HG03442 (cell line): ENCODE results near the gene ISM1.
A peak's percentile ranks its signal among the peaks of the same experiment; 100 is the strongest.

Experiments
- ATAC-seq: cut with Tn5 transposase; IDR thresholded peaks from one replicate; pipeline ENCODE4 v1.9.1; 2021; ENCODE audit warnings: mild to moderate bottlenecking, moderate library complexity; ENCODE audit not compliant: unreplicated experiment

ISM1 gene

DNA sequence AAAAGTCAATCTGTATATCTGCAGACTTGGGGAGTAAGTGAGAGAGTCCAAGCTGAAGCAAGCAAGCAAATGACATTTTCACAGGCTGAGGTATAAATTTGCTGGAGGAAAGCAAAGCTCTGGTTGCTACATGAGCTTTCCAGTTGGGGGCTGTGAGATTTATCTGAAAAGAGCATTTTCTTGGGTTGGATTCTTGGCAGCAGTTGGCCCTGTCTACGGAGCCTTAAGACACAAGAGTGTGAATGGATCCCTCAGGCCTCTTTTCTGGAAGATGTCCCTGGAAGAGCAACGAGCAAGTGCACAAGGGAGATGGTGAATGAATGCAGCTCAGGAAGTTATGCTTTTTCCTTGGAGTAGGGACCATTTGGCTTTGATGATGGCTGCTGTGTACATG, 30.8 kb downstream of the ISM1 start:
- ATAC-seq: no peak

DNA sequence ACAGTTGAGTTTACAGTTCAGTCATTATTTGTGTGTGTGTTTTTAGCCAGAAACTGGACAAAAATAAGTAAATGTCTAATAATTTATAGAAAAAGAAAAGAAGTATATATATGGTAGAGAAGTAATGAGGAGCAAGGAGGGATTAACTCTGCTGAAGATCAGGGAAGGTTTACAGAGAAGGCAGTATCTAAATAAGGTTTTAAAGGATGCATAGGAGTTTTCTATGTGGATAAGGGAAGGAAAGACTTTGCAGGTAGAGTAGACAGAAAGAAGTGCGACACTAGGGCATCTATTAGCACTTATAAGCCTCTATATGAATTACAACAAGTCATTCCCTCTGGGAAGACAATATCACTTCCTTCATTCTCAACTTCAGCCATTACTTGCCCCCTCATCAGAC, 34.3 kb downstream of the ISM1 start:
- ATAC-seq: no peak

DNA sequence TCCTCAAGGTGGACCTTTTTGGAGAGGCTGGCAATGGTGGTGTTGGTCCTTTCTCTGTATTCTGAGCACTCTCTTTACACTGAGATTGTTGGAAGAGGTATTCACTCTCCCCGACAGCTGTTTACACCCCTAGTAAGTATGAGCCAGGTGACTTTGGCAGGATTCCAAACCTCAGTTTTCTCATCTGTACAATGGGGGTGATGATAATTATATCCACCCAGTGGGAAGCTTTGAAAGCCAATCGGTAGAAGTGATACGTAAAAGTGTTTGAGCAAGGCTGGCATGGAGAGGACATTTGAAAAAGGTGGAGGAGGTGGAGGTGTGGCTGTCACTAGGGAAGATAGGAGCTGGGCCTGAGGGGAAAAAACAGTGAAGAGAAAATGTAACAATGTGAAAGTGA, 35.5 kb downstream of the ISM1 start:
- no peak for ATAC-seq

- no peak for ATAC-seq
Observed at GRCh38 chr20:13259921-13260320, 38.8 kb downstream of the ISM1 start.

GRCh38 chr20:13260650-13261279, 39.7 kb downstream of the ISM1 start:
- no peak for ATAC-seq

GRCh38 chr20:13261460-13262301, 40.6 kb downstream of the ISM1 start:
- peak; percentile 76 for ATAC-seq

- ATAC-seq: no peak
Observed at GRCh38 chr20:13262302-13262650, 41.2 kb downstream of the ISM1 start.

DNA sequence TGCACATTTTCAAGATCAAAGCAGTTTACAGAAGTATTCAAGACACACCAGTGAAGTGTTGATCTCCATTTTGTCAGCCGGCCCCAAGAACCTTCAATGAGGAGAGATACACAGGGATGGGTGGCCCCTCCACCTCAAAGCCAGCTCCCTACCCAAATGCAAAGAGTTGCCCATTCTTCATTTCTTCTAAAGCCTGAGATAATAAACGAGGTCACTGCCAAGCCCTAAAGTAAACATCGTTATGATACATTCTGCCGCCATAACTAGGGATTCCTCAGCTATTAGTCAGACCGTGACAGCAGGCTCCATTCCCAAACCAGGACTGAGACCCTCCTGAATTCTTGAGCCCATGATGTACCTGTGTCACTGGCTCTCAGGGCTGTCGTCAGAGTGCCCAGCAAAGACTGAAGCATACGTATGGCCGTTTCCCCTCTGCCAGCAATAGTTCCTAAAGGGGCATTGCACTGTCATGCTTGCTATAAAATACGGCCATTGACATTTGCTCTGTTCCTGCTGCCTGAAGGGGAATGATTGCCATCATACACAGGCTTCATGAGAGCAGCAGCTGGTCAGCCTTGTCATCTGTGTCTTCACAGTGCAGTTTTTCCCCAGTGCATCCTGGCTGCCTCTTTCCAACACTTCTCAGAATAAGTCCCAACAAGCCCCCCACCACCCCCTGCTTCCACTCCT, 41.7 kb downstream of the ISM1 start:
- ATAC-seq: no peak

GRCh38 chr20:13263451-13263850, 42.4 kb downstream of the ISM1 start:
- no peak for ATAC-seq

DNA sequence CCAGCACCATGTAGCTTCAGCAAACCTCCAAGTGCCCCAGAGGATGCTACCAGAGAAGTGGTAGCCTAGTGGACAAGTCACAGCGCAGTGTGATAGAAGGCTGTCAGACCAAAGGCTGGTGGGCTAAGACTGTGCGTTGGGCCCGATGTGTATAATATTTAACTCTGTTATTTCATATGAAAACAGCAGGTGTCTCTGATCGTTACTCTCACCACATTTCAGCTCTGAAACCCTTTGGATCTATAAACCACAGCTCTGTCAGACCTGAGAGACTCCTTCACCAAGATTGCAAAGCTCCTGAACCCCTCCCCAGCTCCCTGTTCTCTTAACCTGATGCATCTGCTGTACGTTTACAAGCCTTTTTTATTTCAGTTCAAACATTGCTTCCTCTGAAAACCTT, 43.8 kb downstream of the ISM1 start:
- ATAC-seq: no peak

DNA sequence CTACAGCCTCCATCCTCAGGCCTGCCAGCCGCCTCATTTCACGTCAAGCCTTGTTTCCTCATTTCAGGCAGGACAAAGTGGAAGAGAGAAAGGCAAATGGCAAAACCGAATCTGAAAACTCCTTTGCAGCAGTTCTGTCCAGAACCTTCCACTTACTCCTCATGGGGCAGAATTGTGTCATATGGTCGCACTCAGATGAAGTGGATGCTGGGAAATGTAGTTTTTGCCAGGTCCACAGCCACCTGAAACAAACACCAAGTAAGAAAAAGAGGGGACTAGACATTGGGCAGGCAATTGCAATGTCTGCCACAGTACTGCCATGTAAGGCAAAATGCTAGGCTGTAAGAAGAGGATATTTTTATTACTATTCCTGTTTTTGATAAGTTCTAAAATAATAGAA, 44.9 kb downstream of the ISM1 start:
- no peak for ATAC-seq

- ATAC-seq: no peak
Observed at GRCh38 chr20:13267231-13267630, 46.2 kb downstream of the ISM1 start.

- no peak for ATAC-seq
Observed at GRCh38 chr20:13268953-13269352, 47.9 kb downstream of the ISM1 start.

DNA sequence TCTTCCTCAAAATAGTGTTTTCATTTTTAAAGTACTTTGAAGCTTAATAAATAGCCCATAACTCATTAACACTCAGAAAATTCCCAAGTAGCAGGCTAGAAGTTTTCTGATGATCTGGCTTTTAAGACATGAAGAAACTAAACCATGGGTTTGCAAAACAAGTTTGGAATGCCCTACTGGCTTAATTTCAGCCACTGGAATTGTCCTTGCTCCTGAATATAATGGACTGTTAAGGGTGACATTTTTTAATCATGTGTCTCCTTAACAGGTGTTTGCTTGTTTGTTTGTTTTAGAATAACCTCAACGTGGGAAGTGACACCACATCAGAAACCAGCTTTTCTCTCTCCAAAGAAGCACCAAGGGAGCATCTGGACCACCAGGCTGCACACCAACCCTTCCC, 49.1 kb downstream of the ISM1 start:
- no peak for ATAC-seq

GRCh38 chr20:13271098-13271497, 50.0 kb downstream of the ISM1 start:
- no peak for ATAC-seq

- ATAC-seq: no peak
Observed at GRCh38 chr20:13271977-13272975, 51.2 kb downstream of the ISM1 start.

DNA sequence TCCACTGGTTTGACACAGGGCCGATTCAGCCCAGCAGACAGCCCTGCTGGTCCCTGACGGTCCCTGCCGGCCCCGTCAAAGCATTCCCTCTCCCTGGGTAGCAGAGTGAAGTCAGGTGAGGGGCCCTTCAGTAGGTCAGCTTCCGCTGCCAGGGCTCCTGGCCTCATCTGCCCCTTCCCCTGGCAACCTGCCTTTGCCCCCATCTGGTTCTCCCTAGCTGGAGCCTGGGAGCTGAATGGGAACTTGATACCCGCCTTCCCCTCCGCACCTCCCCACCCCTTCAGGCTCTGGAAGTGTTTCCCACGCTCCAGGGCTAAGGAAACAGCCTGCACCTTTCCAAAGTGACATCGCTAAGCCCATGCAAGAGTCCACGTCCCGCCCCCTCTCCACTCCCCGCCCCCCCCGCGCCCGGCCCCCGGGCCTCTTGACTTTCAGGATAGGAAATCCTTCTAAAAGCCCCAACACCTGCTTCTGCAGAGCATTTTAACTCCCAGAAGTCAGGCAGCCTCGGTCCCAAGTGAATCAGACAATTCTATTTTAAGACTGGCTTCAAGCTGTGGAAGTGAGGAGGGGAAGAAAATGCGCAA, 53.3 kb downstream of the ISM1 start:
- ATAC-seq: no peak

GRCh38 chr20:13276945-13277541, 56.0 kb downstream of the ISM1 start:
- no peak for ATAC-seq

GRCh38 chr20:13277663-13278295, 56.7 kb downstream of the ISM1 start:
- no peak for ATAC-seq
